ENCODE data around the gene DDX59. TPM values are rescaled to one million over a fixed set of nuclear protein-coding genes. Genes with fewer than 3 reads are reported as not detected.

The DDX59 gene
- total RNA-seq, 2 donors from 2014 or later = 9.6 to 15.6 TPM

- DNase-seq (no peak), ATAC-seq (no peak)
- no peaks in the 10 kb centered on the region for H3K36me3 ChIP-seq (replicated peaks in 1 of 2; ENCODE audit: insufficient read depth in 1 of 2, low read depth in 2 of 2)
- intact Hi-C loops (cut with DNase I) = no loop called here
- H3K4me1 ChIP-seq = no peaks in the 10 kb centered on the region
- H3K9me3 ChIP-seq = no peaks in the 10 kb centered on the region
- no peaks in the 10 kb centered on the region for H3K27me3 ChIP-seq
- TF ChIP-seq CTCF (IDR thresholded peaks at IDR 0.05) (no peak), POLR2A (IDR thresholded peaks at IDR 0.05) (no peak)
- no peak overlapping the region for H3K4me3 ChIP-seq
- 55 to 67% methylated on average over 3 of the region's 3 CpGs for WGBS, 2 donors
- H3K27ac ChIP-seq = no peak overlapping the region
Measured at GRCh38 chr1:200694738-200695137, 25.0 kb upstream of the DDX59 start.

- no peak overlapping the region for H3K27ac ChIP-seq
- no peaks in the 10 kb centered on the region for H3K4me1 ChIP-seq
- TF ChIP-seq CTCF (IDR thresholded peaks at IDR 0.05) (no peak), POLR2A (IDR thresholded peaks at IDR 0.05) (no peak)
- ATAC-seq (no peak), DNase-seq (no peak)
- H3K27me3 ChIP-seq = no peaks in the 10 kb centered on the region
- H3K9me3 ChIP-seq = no peaks in the 10 kb centered on the region
- no peaks in the 10 kb centered on the region for H3K36me3 ChIP-seq (replicated peaks in 1 of 2; ENCODE audit: insufficient read depth in 1 of 2, low read depth in 2 of 2)
- no peak overlapping the region for H3K4me3 ChIP-seq
- intact Hi-C loops (cut with DNase I) = no loop called here
Measured at GRCh38 chr1:200693327-200693726, 23.6 kb upstream of the DDX59 start.

GRCh38 chr1:200692316-200692715 is 22.6 kb upstream of the DDX59 start:
- H3K27me3 ChIP-seq = no peaks in the 10 kb centered on the region
- 83 to 85% methylated on average over 1 of the region's 1 CpG for WGBS, 2 donors
- no peak overlapping the region for H3K4me3 ChIP-seq
- TF ChIP-seq CTCF (IDR thresholded peaks at IDR 0.05) = no peak
- TF ChIP-seq POLR2A (IDR thresholded peaks at IDR 0.05) = no peak
- intact Hi-C loops (cut with DNase I) = no loop called here
- DNase-seq (no peak), ATAC-seq (no peak)
- no peaks in the 10 kb centered on the region for H3K9me3 ChIP-seq
- H3K36me3 ChIP-seq (replicated peaks in 1 of 2; ENCODE audit: insufficient read depth in 1 of 2, low read depth in 2 of 2) = no peaks in the 10 kb centered on the region
- no peaks in the 10 kb centered on the region for H3K4me1 ChIP-seq
- H3K27ac ChIP-seq = no peak overlapping the region

GRCh38 chr1:200686620-200687019 is 16.9 kb upstream of the DDX59 start:
- H3K36me3 ChIP-seq (replicated peaks in 1 of 2; ENCODE audit: insufficient read depth in 1 of 2, low read depth in 2 of 2) = no peaks in the 10 kb centered on the region
- DNase-seq = no peak
- 21 to 49% methylated on average over 2 of the region's 2 CpGs for whole genome bisulfite sequencing, 2 donors
- no peaks in the 10 kb centered on the region for H3K4me1 ChIP-seq
- no peak overlapping the region for H3K27ac ChIP-seq
- intact Hi-C loops (cut with DNase I) = no loop called here
- H3K9me3 ChIP-seq = no peaks in the 10 kb centered on the region
- TF ChIP-seq POLR2A (IDR thresholded peaks at IDR 0.05) (no peak), CTCF (IDR thresholded peaks at IDR 0.05) (no peak)
- no peak overlapping the region for H3K4me3 ChIP-seq
- H3K27me3 ChIP-seq = no peaks in the 10 kb centered on the region
- no peak for ATAC-seq

- Histone ChIP-seq H3K36me3 (replicated peaks in 1 of 2; ENCODE audit: insufficient read depth in 1 of 2, low read depth in 2 of 2) (no peaks in the 10 kb centered on the region), H3K27ac (no peak overlapping the region), H3K9me3 (no peaks in the 10 kb centered on the region), H3K4me1 (no peaks in the 10 kb centered on the region), H3K4me3 (no peak overlapping the region), H3K27me3 (no peaks in the 10 kb centered on the region)
- TF ChIP-seq CTCF (IDR thresholded peaks at IDR 0.05) (no peak), POLR2A (IDR thresholded peaks at IDR 0.05) (no peak)
- DNase-seq (no peak), ATAC-seq (no peak)
- WGBS, 2 donors = 56 to 79% methylated on average over 4 of the region's 4 CpGs
- intact Hi-C loops (cut with DNase I) = no loop called here
Measured at GRCh38 chr1:200684015-200684414, 14.3 kb upstream of the DDX59 start.
